Ishikawa (cell line): ENCODE results near the gene MRPL53.

Experiments used
- CEBPB ChIP-seq: IDR thresholded peaks from 2 replicates; pipeline ENCODE4 v1.6.1; 2012
- CREB1 ChIP-seq: IDR thresholded peaks from 2 replicates; pipeline ENCODE4 v1.6.1; 2012; ENCODE audit warnings: low read depth
- EGR1 ChIP-seq: IDR thresholded peaks from 2 replicates; pipeline ENCODE4 v1.6.1; 2012
- EP300 ChIP-seq: IDR thresholded peaks from 2 replicates; pipeline ENCODE4 v1.6.1; 2012; ENCODE audit warnings: borderline replicate concordance
- FOXM1 ChIP-seq: IDR thresholded peaks from 2 replicates; pipeline ENCODE4 v1.6.1; 2012; ENCODE audit warnings: low read depth, borderline replicate concordance
- MAX ChIP-seq: IDR thresholded peaks from 2 replicates; pipeline ENCODE4 v1.6.1; 2012
- NFIC ChIP-seq: IDR thresholded peaks from 2 replicates; pipeline ENCODE4 v1.6.1; 2012
- RAD21 ChIP-seq: IDR thresholded peaks from 2 replicates; pipeline ENCODE4 v1.6.1; 2012; ENCODE audit warnings: low read depth
- REST ChIP-seq: IDR thresholded peaks from 2 replicates; pipeline ENCODE4 v1.6.1; 2012; ENCODE audit warnings: low read depth, mild to moderate bottlenecking
- TAF1 ChIP-seq: IDR thresholded peaks from 2 replicates; pipeline ENCODE4 v1.6.1; 2012; ENCODE audit warnings: low read depth, mild to moderate bottlenecking
- TCF12 ChIP-seq: IDR thresholded peaks from 2 replicates; pipeline ENCODE4 v1.6.1; 2012; ENCODE audit warnings: low read depth
- TEAD4 ChIP-seq: IDR thresholded peaks from 2 replicates; pipeline ENCODE4 v1.6.1; 2012
- USF1 ChIP-seq: IDR thresholded peaks from 2 replicates; pipeline ENCODE4 v1.6.1; 2012
- YY1 ChIP-seq: IDR thresholded peaks from 2 replicates; pipeline ENCODE4 v1.6.1; 2012; ENCODE audit warnings: low read depth
- ZBTB7A ChIP-seq: IDR thresholded peaks from 2 replicates; pipeline ENCODE4 v1.6.1; 2012; ENCODE audit warnings: low read depth

MRPL53 gene

GRCh38 chr2:74461187-74462053, 11.1 kb downstream of the MRPL53 start:
- no peak for TF ChIP-seq REST
- no peak for TF ChIP-seq USF1
- no peak for TF ChIP-seq FOXM1
- TF ChIP-seq TCF12: no peak
- no peak for TF ChIP-seq TEAD4
- TF ChIP-seq TAF1: no peak
- TF ChIP-seq EGR1: no peak
- no peak for TF ChIP-seq RAD21
- no peak for TF ChIP-seq EP300
- TF ChIP-seq YY1: no peak
- no peak for TF ChIP-seq CEBPB
- TF ChIP-seq ZBTB7A: no peak
- no peak for TF ChIP-seq NFIC
- no peak for TF ChIP-seq MAX
- TF ChIP-seq CREB1: no peak

- TF ChIP-seq REST: no peak
- TF ChIP-seq TEAD4: no peak
- no peak for TF ChIP-seq MAX
- no peak for TF ChIP-seq USF1
- no peak for TF ChIP-seq CEBPB
- no peak for TF ChIP-seq EGR1
- no peak for TF ChIP-seq CREB1
Measured at GRCh38 chr2:74458938-74459363, 13.5 kb downstream of the MRPL53 start.

- TF ChIP-seq YY1: peak; percentile 87
- no peak for TF ChIP-seq TCF12
- TF ChIP-seq FOXM1: no peak; the same call in 1 of the 2 replicates
- TF ChIP-seq CREB1: no peak; the same call in 1 of the 2 replicates
Measured at GRCh38 chr2:74458132-74458937, 14.1 kb downstream of the MRPL53 start, which contains the start of gene WBP1. Gene WBP1 (plus strand): TSS chr2:74458438. CDS start chr2:74458603, 165 bp downstream.

- TF ChIP-seq USF1 (no peak), TCF12 (peak; percentile 62; the same call in 1 of the 2 replicates), RAD21 (no peak), ZBTB7A (peak; percentile 95), TAF1 (peak; percentile 57; the same call in 1 of the 2 replicates), EGR1 (0 out of 2 replicates have a peak, but pooled peaks have one; percentile 27), MAX (peak; percentile 26; the same call in 1 of the 2 replicates), CEBPB (no peak), REST (no peak), CREB1 (peak; percentile 64; the same call in 1 of the 2 replicates), TEAD4 (peak; percentile 6; the same call in 1 of the 2 replicates), EP300 (peak; percentile 4; the same call in 1 of the 2 replicates), FOXM1 (peak; percentile 77; the same call in 1 of the 2 replicates), NFIC (no peak), YY1 (peak; percentile 58; the same call in 1 of the 2 replicates)
Measured at GRCh38 chr2:74457549-74458131, 14.8 kb downstream of the MRPL53 start.
